Activated naive CD8-positive, alpha-beta T cell treated with anti-CD3 and anti-CD28 coated beads for 36 hours (primary cell): ENCODE results near the gene ANK2. TPM values are rescaled to one million over a fixed set of nuclear protein-coding genes. Genes with fewer than 3 reads are reported as not detected.

ENCODE experiments used
- DNase-seq: peaks from one replicate; pipeline ENCODE4 v3.0.0; 2021
- H3K27ac Mint-ChIP-seq: one replicate; pipeline ENCODE4 v1.8.0; 2022; ENCODE audit warnings: mild to moderate bottlenecking, moderate library complexity, mixed read lengths
- H3K27me3 Mint-ChIP-seq: one replicate; pipeline ENCODE4 v1.8.0; 2022; ENCODE audit warnings: mild to moderate bottlenecking, mixed read lengths
- H3K36me3 Mint-ChIP-seq: one replicate; pipeline ENCODE4 v1.8.0; 2021; ENCODE audit warnings: mild to moderate bottlenecking, mixed read lengths
- H3K4me1 Mint-ChIP-seq: one replicate; pipeline ENCODE4 v1.8.0; 2021; ENCODE audit warnings: mixed read lengths
- H3K4me3 Mint-ChIP-seq: one replicate; pipeline ENCODE4 v1.8.0; 2022; ENCODE audit warnings: mild to moderate bottlenecking, moderate library complexity, mixed read lengths
- H3K9me3 Mint-ChIP-seq: one replicate; pipeline ENCODE4 v1.8.0; 2022; ENCODE audit warnings: mixed read lengths
- total RNA-seq, 2 experiments: library from RNA; stranded (reverse); gene quantifications; one replicate each; pipeline ENCODE4 v1.2.3, GENCODE V29; 2021

ANK2 gene
- total RNA-seq, 2 experiments from 2014 or later = 1.9 to 2.0 TPM

- H3K27me3 Mint-ChIP-seq = peaks cover 5% of the 10 kb centered on the region
- peaks cover 9% of the 10 kb centered on the region for H3K4me1 Mint-ChIP-seq
- peak overlapping the region; percentile 19 for H3K27ac Mint-ChIP-seq
- H3K4me3 Mint-ChIP-seq = no peak overlapping the region
- peak; percentile 15 for DNase-seq
- H3K9me3 Mint-ChIP-seq = no peaks in the 10 kb centered on the region
- H3K36me3 Mint-ChIP-seq = no peaks in the 10 kb centered on the region
These were observed 267.4 kb downstream of the ANK2 start for GRCh38 chr4:113316879-113317278.

DNA sequence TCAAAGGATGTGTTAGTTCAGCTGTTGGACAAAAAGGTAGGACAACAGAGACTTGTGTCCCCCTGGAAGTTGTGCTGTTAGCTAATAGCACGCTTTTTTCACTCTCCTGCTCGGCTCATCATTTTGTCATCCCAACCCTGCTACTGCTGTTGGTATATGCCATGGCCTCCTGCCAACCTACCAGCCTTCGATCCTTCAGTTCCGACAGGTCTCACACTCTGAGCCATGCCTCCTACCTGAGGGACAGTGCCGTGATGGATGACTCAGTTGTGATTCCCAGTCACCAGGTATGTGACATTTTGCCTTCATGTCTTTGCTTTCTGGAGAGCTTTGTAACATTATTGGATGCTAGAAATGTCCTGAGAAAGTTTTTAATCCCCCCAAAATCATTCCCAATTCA lies 268.1 kb downstream of the ANK2 start:
- DNase-seq = no peak
- Mint-ChIP-seq H3K4me1 (peaks cover 9% of the 10 kb centered on the region), H3K36me3 (no peaks in the 10 kb centered on the region), H3K27ac (no peak overlapping the region), H3K4me3 (no peak overlapping the region), H3K9me3 (no peaks in the 10 kb centered on the region), H3K27me3 (peaks cover 5% of the 10 kb centered on the region)

- Mint-ChIP-seq H3K4me1 (peaks cover 3% of the 10 kb centered on the region), H3K4me3 (no peak overlapping the region), H3K27ac (no peak overlapping the region), H3K9me3 (no peaks in the 10 kb centered on the region), H3K36me3 (no peaks in the 10 kb centered on the region), H3K27me3 (peaks cover 11% of the 10 kb centered on the region)
- DNase-seq = no peak
These were observed 273.3 kb downstream of the ANK2 start for GRCh38 chr4:113322736-113323135.

DNA sequence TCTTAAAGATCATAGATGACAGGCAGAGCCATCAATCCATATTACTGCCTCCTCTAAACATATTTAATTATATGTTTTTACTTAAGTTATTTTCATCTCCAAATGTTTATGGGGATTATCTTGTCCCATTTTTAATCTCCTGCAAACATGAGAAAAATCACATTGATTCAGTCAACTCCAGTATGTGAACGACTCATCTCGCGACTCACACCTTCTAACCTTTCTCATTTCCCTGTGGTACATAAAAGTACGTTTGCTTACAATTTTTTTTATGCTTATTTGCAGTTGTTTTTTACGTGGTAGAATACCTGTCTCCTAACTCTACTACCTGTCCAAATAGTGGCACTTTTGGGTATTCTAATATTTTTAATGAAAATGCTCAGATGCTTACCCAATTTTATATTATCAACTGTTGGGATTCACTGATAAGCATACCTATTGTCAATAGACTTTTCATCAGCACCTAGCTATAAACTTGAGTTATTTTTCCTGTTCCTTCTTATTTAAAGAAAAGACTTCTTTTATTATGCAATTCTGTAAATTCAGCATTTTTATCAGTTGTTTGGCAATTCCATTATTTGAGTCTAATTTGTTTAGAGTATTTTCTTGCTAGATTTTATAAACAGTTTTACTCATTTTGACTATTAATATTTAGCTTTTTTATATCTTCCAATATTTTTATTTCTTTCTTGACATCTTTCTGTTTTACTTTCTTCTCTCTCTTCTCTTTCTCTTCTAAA lies 276.6 kb downstream of the ANK2 start:
- Mint-ChIP-seq H3K4me1 (peaks cover 3% of the 10 kb centered on the region), H3K4me3 (no peak overlapping the region), H3K27me3 (peaks cover 6% of the 10 kb centered on the region), H3K27ac (no peak overlapping the region), H3K36me3 (no peaks in the 10 kb centered on the region), H3K9me3 (no peaks in the 10 kb centered on the region)
- no peak for DNase-seq

DNA sequence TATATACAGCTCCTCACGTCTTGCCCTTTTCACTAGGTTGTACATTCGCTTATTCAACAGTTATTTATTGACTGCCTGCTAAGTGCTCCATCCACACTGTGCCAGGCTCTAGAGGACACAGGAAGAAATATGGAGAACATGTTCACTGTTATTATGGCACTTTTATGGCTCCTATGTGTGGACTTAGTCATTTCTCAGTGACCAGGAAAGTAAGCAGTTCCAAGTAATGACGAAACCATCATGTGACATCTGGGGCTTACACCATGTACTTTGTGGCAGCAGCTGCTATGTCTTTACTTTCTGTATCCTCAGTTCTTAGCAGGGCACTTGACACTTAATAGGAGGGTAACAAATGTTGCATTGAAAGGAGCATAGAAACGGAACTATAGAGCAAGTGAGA lies 278.0 kb downstream of the ANK2 start:
- no peak for DNase-seq
- H3K27ac Mint-ChIP-seq = no peak overlapping the region
- no peak overlapping the region for H3K4me3 Mint-ChIP-seq
- no peaks in the 10 kb centered on the region for H3K9me3 Mint-ChIP-seq
- peaks cover 6% of the 10 kb centered on the region for H3K27me3 Mint-ChIP-seq
- H3K4me1 Mint-ChIP-seq = peaks cover 3% of the 10 kb centered on the region
- H3K36me3 Mint-ChIP-seq = no peaks in the 10 kb centered on the region

DNA sequence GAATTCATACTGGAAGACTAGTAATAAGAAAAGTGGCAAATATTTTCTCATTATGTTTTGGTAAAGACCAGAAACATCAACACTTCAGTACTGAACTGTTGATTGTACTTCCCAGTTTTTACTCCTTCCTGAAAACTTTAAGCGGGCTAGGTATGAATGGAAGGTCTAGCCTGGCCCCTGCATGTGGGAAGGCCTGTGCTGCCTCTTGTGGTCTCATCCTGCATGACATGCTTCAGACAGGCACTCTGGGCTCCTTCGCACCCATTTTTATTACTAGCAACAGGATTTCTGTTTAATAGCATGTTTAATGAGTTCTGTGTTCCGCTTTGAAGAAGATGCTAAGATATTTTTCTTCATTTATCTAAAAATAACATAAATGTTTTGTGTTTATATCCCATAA lies 279.1 kb downstream of the ANK2 start:
- Mint-ChIP-seq H3K27ac (no peak overlapping the region), H3K9me3 (no peaks in the 10 kb centered on the region), H3K36me3 (no peaks in the 10 kb centered on the region), H3K4me1 (peaks cover 3% of the 10 kb centered on the region), H3K27me3 (peaks cover 4% of the 10 kb centered on the region), H3K4me3 (no peak overlapping the region)
- DNase-seq = peak; percentile 3

DNA sequence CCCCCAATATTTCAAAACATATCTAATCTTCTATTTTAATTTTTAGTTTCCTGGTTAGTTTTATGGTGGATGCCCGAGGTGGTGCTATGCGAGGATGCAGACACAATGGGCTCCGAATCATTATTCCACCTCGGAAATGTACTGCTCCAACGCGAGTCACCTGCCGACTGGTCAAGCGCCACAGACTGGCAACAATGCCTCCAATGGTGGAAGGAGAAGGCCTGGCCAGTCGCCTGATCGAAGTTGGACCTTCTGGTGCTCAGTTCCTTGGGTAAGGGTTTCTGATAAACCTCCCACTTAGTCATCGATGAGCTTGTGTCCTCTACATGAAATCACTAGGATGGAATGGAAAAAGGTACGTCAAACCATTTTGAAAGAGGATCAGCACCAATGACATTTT lies 280.7 kb downstream of the ANK2 start:
- no peak for DNase-seq
- Mint-ChIP-seq H3K27me3 (peaks cover 4% of the 10 kb centered on the region), H3K9me3 (no peaks in the 10 kb centered on the region), H3K27ac (no peak overlapping the region), H3K4me1 (peaks cover 3% of the 10 kb centered on the region), H3K4me3 (no peak overlapping the region), H3K36me3 (no peaks in the 10 kb centered on the region)

- H3K9me3 Mint-ChIP-seq = no peaks in the 10 kb centered on the region
- DNase-seq = no peak
- H3K27me3 Mint-ChIP-seq = no peaks in the 10 kb centered on the region
- H3K27ac Mint-ChIP-seq = no peak overlapping the region
- no peaks in the 10 kb centered on the region for H3K4me1 Mint-ChIP-seq
- no peaks in the 10 kb centered on the region for H3K36me3 Mint-ChIP-seq
- no peak overlapping the region for H3K4me3 Mint-ChIP-seq
These were observed 282.4 kb downstream of the ANK2 start for GRCh38 chr4:113331811-113332210.

- H3K4me3 Mint-ChIP-seq = no peak overlapping the region
- DNase-seq = no peak
These were observed 283.2 kb downstream of the ANK2 start for GRCh38 chr4:113332701-113333100.

GRCh38 chr4:113335746-113336145 lies 286.3 kb downstream of the ANK2 start:
- Mint-ChIP-seq H3K27me3 (peaks cover 4% of the 10 kb centered on the region), H3K9me3 (no peaks in the 10 kb centered on the region), H3K36me3 (no peaks in the 10 kb centered on the region), H3K4me3 (no peak overlapping the region), H3K4me1 (no peaks in the 10 kb centered on the region), H3K27ac (no peak overlapping the region)
- DNase-seq = no peak

More at GRCh38 chr4:113332701-113333100, 283.2 kb downstream of the ANK2 start:
- Mint-ChIP-seq H3K4me1 (no peaks in the 10 kb centered on the region), H3K9me3 (no peaks in the 10 kb centered on the region), H3K36me3 (no peaks in the 10 kb centered on the region), H3K27me3 (no peaks in the 10 kb centered on the region), H3K27ac (no peak overlapping the region)

- no peaks in the 10 kb centered on the region for H3K9me3 Mint-ChIP-seq
- no peak for DNase-seq
- no peak overlapping the region for H3K4me3 Mint-ChIP-seq
- no peak overlapping the region for H3K27ac Mint-ChIP-seq
- no peaks in the 10 kb centered on the region for H3K4me1 Mint-ChIP-seq
- H3K27me3 Mint-ChIP-seq = peaks cover 7% of the 10 kb centered on the region
- H3K36me3 Mint-ChIP-seq = no peaks in the 10 kb centered on the region
These were observed 287.1 kb downstream of the ANK2 start for GRCh38 chr4:113336556-113336955.

GRCh38 chr4:113339430-113339813 lies 290.0 kb downstream of the ANK2 start:
- DNase-seq = no peak
- H3K4me3 Mint-ChIP-seq = no peak overlapping the region
- no peaks in the 10 kb centered on the region for H3K36me3 Mint-ChIP-seq
- peaks cover 17% of the 10 kb centered on the region for H3K27me3 Mint-ChIP-seq
- no peaks in the 10 kb centered on the region for H3K4me1 Mint-ChIP-seq
- no peaks in the 10 kb centered on the region for H3K9me3 Mint-ChIP-seq
- H3K27ac Mint-ChIP-seq = no peak overlapping the region

DNA sequence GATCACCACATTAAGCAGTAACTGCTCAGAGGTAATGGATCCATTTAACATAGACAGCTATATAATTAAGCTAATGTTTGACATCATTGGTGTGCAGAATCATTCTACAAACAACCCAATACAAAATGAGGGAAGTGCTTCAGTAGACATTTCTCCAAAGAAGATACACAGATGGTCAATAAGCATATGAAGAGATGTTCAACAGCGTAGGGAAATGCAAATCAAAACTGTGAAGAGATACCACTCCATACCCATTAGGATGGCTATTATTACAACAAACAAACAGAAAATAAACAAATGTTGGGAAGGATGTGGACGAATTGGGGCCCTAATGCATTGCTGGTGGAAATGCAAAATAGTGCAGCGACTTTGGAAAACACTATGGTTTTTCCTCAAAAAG lies 294.6 kb downstream of the ANK2 start:
- Mint-ChIP-seq H3K27ac (no peak overlapping the region), H3K27me3 (peaks cover 26% of the 10 kb centered on the region), H3K4me3 (no peak overlapping the region), H3K9me3 (no peaks in the 10 kb centered on the region), H3K4me1 (no peaks in the 10 kb centered on the region), H3K36me3 (no peaks in the 10 kb centered on the region)
- DNase-seq = no peak

GRCh38 chr4:113347245-113347644 lies 297.8 kb downstream of the ANK2 start:
- no peaks in the 10 kb centered on the region for H3K4me1 Mint-ChIP-seq

GRCh38 chr4:113349430-113349829 lies 300.0 kb downstream of the ANK2 start:
- Mint-ChIP-seq H3K4me1 (peaks cover under 1% of the 10 kb centered on the region), H3K27me3 (peaks cover 36% of the 10 kb centered on the region), H3K9me3 (peaks cover 5% of the 10 kb centered on the region), H3K4me3 (no peak overlapping the region), H3K27ac (no peak overlapping the region), H3K36me3 (peaks cover 3% of the 10 kb centered on the region)
- DNase-seq = no peak

More at GRCh38 chr4:113347245-113347644, 297.8 kb downstream of the ANK2 start:
- Mint-ChIP-seq H3K4me3 (no peak overlapping the region), H3K9me3 (no peaks in the 10 kb centered on the region), H3K36me3 (no peaks in the 10 kb centered on the region), H3K27ac (no peak overlapping the region), H3K27me3 (peaks cover 31% of the 10 kb centered on the region)
- no peak for DNase-seq

DNA sequence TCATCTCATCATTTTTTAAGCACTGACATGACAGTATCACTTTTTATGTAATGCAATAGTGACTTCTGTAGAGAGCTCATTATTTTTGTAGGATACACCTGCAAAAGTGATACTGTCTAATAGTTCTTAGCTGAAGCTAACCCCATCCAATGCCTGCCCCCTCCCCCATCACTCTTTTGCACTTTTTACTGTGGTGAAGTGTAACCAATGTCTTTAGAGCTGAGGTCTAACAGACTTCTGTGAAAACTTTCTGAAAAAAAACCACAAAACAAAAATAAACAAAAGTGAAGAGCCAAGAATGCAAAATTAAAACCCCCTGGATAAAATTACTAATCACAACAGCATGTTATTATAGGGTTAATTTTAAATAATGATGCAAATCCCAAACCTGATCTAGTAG lies 301.1 kb downstream of the ANK2 start:
- Mint-ChIP-seq H3K27me3 (peaks cover 35% of the 10 kb centered on the region), H3K4me1 (peaks cover 12% of the 10 kb centered on the region), H3K4me3 (no peak overlapping the region), H3K36me3 (peaks cover 3% of the 10 kb centered on the region), H3K9me3 (peaks cover 10% of the 10 kb centered on the region), H3K27ac (no peak overlapping the region)
- no peak for DNase-seq
